HK-2 (cell line): ENCODE data around the gene MAMDC4.
"Not testable (repeated sequence)": the region's sequence is repeated elsewhere in the genome, so short reads cannot be mapped to it uniquely, and the experiment has no call there.

Experiments
- DNase-seq: peaks from one replicate; pipeline ENCODE4 v3.0.0-alpha.2; 2018; ENCODE audit not compliant: unreplicated experiment

MAMDC4 gene

GRCh38 chr9:136851941-136852663 is at the start of gene MAMDC4:
Gene MAMDC4 (plus strand): TSS chr9:136852346. CDS start chr9:136852417, 71 bp downstream.
- peak; percentile 14 for DNase-seq

- not testable (repeated sequence) for DNase-seq
Observed at GRCh38 chr9:136803009-136803550, 49.1 kb upstream of the MAMDC4 start.

GRCh38 chr9:136803551-136804508 is 48.3 kb upstream of the MAMDC4 start:
- DNase-seq = no peak

- no peak for DNase-seq
Observed at GRCh38 chr9:136804509-136805206, 47.5 kb upstream of the MAMDC4 start.

GRCh38 chr9:136805207-136805740 is 46.9 kb upstream of the MAMDC4 start:
- no peak for DNase-seq

GRCh38 chr9:136806067-136806466 is 46.1 kb upstream of the MAMDC4 start:
- no peak for DNase-seq

GRCh38 chr9:136806631-136807201 is 45.4 kb upstream of the MAMDC4 start:
- no peak for DNase-seq

- peak; percentile 79 for DNase-seq
Observed at GRCh38 chr9:136807281-136808074, 44.7 kb upstream of the MAMDC4 start, which contains the start of gene RABL6. Gene RABL6 (plus strand): TSS chr9:136807948. CDS start chr9:136808197, 249 bp downstream.

GRCh38 chr9:136808075-136808805 is 43.9 kb upstream of the MAMDC4 start:
- DNase-seq = peak; percentile 39

- no peak for DNase-seq
Observed at GRCh38 chr9:136808806-136809158, 43.4 kb upstream of the MAMDC4 start.

GRCh38 chr9:136814725-136815421 is 37.3 kb upstream of the MAMDC4 start:
- DNase-seq = no peak

GRCh38 chr9:136815422-136815782 is 36.7 kb upstream of the MAMDC4 start:
- DNase-seq = no peak

- no peak for DNase-seq
Observed at GRCh38 chr9:136820971-136821825, 30.9 kb upstream of the MAMDC4 start.

GRCh38 chr9:136821826-136822544 is 30.2 kb upstream of the MAMDC4 start:
- DNase-seq = no peak

- no peak for DNase-seq
Observed at GRCh38 chr9:136823136-136824046, 28.8 kb upstream of the MAMDC4 start.

GRCh38 chr9:136824496-136825225 is 27.5 kb upstream of the MAMDC4 start:
- DNase-seq = no peak
